Progenitor cell of endocrine pancreas (in vitro differentiated cells): Measurements from ENCODE around the gene C15orf40. TPM values are rescaled to one million over a fixed set of nuclear protein-coding genes. Genes with fewer than 3 reads are reported as not detected.

Experiments
- DNase-seq: peaks from one replicate; pipeline ENCODE4 v3.0.0; 2021; ENCODE audit warnings: low spot score; ENCODE audit not compliant: unreplicated experiment
- H3K27ac Mint-ChIP-seq: 2 replicates; pipeline ENCODE4 v1.8.0; 2021; ENCODE audit warnings: mild to moderate bottlenecking, moderate library complexity, mixed read lengths
- H3K27me3 Mint-ChIP-seq: 2 replicates; pipeline ENCODE4 v1.8.0; 2021; ENCODE audit warnings: mixed read lengths
- H3K36me3 Mint-ChIP-seq: 2 replicates; pipeline ENCODE4 v1.8.0; 2022; ENCODE audit warnings: mixed read lengths; ENCODE audit not compliant: insufficient read depth
- H3K4me1 Mint-ChIP-seq: 2 replicates; pipeline ENCODE4 v1.8.0; 2021; ENCODE audit warnings: low read depth, mixed read lengths
- H3K4me3 Mint-ChIP-seq: 2 replicates; pipeline ENCODE4 v1.8.0; 2021; ENCODE audit warnings: low read depth, mild to moderate bottlenecking, moderate library complexity, mixed read lengths
- H3K9me3 Mint-ChIP-seq: 2 replicates; pipeline ENCODE4 v1.8.0; 2021; ENCODE audit warnings: low read depth, mixed read lengths
- total RNA-seq: library from RNA; stranded (reverse); gene quantifications from 2 replicates; pipeline ENCODE4 v1.2.1, GENCODE V29; 2021
- TF ChIP-seq, protein P1 (sequence below): fragments of 200-600 bp; sonication (generic); IDR thresholded peaks from one replicate; pipeline ENCODE4 v1.5.0; 2021; ENCODE audit warnings: antibody characterized with exemption, mild to moderate bottlenecking; ENCODE audit not compliant: unreplicated experiment

The C15orf40 gene
- total RNA-seq, 1 donor from 2014 or later = 21.9 TPM

GRCh38 chr15:82993144-82993543, 18.3 kb downstream of the C15orf40 start:
- Mint-ChIP-seq H3K4me1 (no peaks in the 10 kb centered on the region), H3K4me3 (no peak overlapping the region), H3K9me3 (no peaks in the 10 kb centered on the region), H3K36me3 (peaks cover 12% of the 10 kb centered on the region), H3K27ac (no peak overlapping the region), H3K27me3 (no peaks in the 10 kb centered on the region)
- no peak for DNase-seq
- TF ChIP-seq, protein P1, sequence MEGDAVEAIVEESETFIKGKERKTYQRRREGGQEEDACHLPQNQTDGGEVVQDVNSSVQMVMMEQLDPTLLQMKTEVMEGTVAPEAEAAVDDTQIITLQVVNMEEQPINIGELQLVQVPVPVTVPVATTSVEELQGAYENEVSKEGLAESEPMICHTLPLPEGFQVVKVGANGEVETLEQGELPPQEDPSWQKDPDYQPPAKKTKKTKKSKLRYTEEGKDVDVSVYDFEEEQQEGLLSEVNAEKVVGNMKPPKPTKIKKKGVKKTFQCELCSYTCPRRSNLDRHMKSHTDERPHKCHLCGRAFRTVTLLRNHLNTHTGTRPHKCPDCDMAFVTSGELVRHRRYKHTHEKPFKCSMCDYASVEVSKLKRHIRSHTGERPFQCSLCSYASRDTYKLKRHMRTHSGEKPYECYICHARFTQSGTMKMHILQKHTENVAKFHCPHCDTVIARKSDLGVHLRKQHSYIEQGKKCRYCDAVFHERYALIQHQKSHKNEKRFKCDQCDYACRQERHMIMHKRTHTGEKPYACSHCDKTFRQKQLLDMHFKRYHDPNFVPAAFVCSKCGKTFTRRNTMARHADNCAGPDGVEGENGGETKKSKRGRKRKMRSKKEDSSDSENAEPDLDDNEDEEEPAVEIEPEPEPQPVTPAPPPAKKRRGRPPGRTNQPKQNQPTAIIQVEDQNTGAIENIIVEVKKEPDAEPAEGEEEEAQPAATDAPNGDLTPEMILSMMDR = no peak

DNA sequence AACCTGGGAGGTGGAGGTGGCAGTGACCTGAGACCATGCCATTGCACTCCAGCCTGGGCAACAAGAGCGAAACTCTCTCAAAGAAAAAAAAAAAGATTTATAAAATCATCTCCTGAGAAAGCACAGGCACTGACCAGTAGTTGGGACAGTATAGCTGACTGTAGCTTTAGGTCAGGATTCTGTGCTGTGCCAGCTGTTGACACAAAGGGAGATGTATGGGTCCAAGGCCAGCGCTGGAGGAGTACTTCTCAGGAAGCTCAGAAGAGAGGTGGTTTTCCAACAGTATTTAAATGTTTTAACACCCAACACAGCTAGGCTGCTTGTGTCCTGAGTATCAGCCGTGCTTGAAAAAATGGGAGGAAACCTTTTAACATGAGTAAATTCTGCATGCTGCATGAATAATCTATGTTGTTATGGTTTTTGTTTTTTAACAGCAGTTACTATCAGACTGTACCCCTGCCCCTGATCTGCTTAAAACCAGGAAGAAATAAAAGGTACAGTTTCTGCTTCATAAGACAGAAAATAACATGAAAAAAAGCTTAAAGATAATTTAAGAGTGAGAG, 18.9 kb downstream of the C15orf40 start:
- Mint-ChIP-seq H3K27me3 (no peaks in the 10 kb centered on the region), H3K36me3 (peaks cover 15% of the 10 kb centered on the region), H3K9me3 (no peaks in the 10 kb centered on the region), H3K4me1 (no peaks in the 10 kb centered on the region), H3K27ac (no peak overlapping the region), H3K4me3 (no peak overlapping the region)
- TF ChIP-seq, protein P1 = no peak
- no peak for DNase-seq

- H3K9me3 Mint-ChIP-seq = peaks cover 6% of the 10 kb centered on the region
- no peak for DNase-seq
- peaks cover 16% of the 10 kb centered on the region for H3K4me1 Mint-ChIP-seq
- no peaks in the 10 kb centered on the region for H3K27me3 Mint-ChIP-seq
- peaks cover 14% of the 10 kb centered on the region for H3K36me3 Mint-ChIP-seq
- peak overlapping the region; percentile 97 for H3K27ac Mint-ChIP-seq
- TF ChIP-seq, protein P1 = no peak
- H3K4me3 Mint-ChIP-seq = peak overlapping the region; percentile 98
These were observed 25.0 kb downstream of the C15orf40 start for GRCh38 chr15:82986442-82986780.

DNA sequence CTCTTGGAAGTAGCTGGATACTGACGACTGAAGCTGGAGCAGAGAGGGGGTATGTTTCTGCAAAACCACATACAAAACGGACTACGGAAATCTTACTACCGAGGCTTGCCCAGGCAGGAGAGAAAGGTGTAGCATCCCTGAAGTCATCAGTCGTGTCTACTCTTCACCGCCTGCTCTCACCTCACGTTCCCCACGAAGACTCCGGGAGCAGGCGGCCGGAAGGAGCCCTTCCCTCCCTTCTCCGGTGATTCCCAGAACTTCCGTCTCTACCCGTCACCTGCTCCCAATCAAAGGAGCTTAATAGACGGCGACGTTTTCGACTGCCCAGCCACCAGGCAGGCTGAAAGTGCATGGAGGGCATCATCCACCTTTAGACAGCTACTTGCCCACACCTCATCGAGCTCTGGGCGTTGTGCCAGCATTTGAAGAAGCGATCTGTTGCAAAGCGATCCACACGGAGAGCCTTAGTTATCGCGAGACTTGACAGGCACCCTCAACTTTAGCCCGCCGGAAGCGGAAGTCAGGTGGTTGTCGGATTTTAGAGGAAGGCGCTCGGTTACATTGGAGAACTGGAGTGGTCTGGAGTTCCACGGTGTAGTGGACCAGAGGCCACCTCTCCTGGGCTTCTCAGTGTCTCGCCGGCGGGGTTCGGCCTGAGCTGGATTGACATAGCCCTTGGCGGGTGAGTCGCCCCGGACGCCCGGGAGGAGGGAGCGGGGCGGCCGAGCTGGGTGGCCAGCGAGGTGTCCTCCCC, 25.6 kb downstream of the C15orf40 start, which contains the start of gene RAMAC:
RAMAC (plus strand) TSS at position 523 of the 754 bp plus-strand sequence. CDS start 2,809 bp downstream, outside the sequence.
- peaks cover 6% of the 10 kb centered on the region for H3K9me3 Mint-ChIP-seq
- peak within 1 kb of the TSS; percentile 97 for H3K27ac Mint-ChIP-seq
- H3K4me1 Mint-ChIP-seq = peaks cover 16% of the 10 kb centered on the region
- peak within 1 kb of the TSS; percentile 98 for H3K4me3 Mint-ChIP-seq
- H3K36me3 Mint-ChIP-seq = peaks cover 14% of the 10 kb centered on the region
- peak; percentile 65 for DNase-seq
- H3K27me3 Mint-ChIP-seq = no peaks in the 10 kb centered on the region
- TF ChIP-seq, protein P1 = no peak

DNA sequence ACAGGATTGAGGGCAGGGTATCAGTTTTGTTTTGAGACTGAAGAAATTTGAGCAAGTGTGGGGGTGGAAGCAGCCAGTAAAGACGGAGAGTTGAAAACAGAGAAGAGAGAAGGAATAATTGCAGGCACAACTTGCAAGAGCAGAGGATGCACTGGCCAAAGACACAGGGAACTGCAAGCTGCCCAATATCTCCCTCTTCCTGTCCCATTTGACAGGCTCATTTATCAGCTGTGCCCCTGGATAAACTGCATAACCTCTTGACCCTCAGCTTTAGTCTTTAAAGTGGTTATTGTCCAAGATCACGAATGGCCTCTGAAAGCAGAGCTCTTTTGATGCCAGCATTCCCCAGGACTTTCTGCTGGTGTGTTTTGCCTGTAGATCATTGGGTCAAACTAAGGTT, 30.5 kb downstream of the C15orf40 start:
- TF ChIP-seq, protein P1 = no peak
- peaks cover 7% of the 10 kb centered on the region for H3K4me1 Mint-ChIP-seq
- H3K27me3 Mint-ChIP-seq = no peaks in the 10 kb centered on the region
- H3K36me3 Mint-ChIP-seq = peaks cover 2% of the 10 kb centered on the region
- DNase-seq = no peak
- no peak overlapping the region for H3K27ac Mint-ChIP-seq
- peaks cover 6% of the 10 kb centered on the region for H3K9me3 Mint-ChIP-seq
- no peak overlapping the region for H3K4me3 Mint-ChIP-seq
